ENCODE results near the gene OVAAL.

GRCh38 chr1:180565121-180565871 is 6.5 kb downstream of the OVAAL start:
- TF ChIP-seq CTCF (conservative IDR thresholded peaks at IDR 0.05; ENCODE audit: low read depth, low read length) (no peak), MAFK (IDR thresholded peaks at IDR 0.05; ENCODE audit: low read depth, low read length) (no peak), SMC3 (IDR thresholded peaks at IDR 0.05; ENCODE audit: low read depth, low read length) (no peak), POLR2A (IDR thresholded peaks at IDR 0.05; ENCODE audit: low read depth, low read length) (no peak), BHLHE40 (IDR thresholded peaks at IDR 0.05; ENCODE audit: low read depth, low read length) (no peak), RFX5 (IDR thresholded peaks at IDR 0.05; ENCODE audit: low read depth, low read length) (no peak), RAD21 (IDR thresholded peaks at IDR 0.05; ENCODE audit: low read length) (no peak), RCOR1 (IDR thresholded peaks at IDR 0.05; ENCODE audit: insufficient replicate concordance, low read length) (no peak), MXI1 (IDR thresholded peaks at IDR 0.05; ENCODE audit: borderline replicate concordance, low read depth, low read length) (no peak), NFE2L2 (IDR thresholded peaks at IDR 0.05; ENCODE audit: low read depth, low read length) (no peak), FOS (IDR thresholded peaks at IDR 0.05; ENCODE audit: low read depth, low read length) (no peak), CHD1 (IDR thresholded peaks at IDR 0.05; ENCODE audit: low read depth, low read length) (no peak)
- TF ChIP-seq, protein P1, sequence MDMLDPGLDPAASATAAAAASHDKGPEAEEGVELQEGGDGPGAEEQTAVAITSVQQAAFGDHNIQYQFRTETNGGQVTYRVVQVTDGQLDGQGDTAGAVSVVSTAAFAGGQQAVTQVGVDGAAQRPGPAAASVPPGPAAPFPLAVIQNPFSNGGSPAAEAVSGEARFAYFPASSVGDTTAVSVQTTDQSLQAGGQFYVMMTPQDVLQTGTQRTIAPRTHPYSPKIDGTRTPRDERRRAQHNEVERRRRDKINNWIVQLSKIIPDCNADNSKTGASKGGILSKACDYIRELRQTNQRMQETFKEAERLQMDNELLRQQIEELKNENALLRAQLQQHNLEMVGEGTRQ (IDR thresholded peaks at IDR 0.05; ENCODE audit: low read depth, low read length) = no peak
- TF ChIP-seq, protein P2, sequence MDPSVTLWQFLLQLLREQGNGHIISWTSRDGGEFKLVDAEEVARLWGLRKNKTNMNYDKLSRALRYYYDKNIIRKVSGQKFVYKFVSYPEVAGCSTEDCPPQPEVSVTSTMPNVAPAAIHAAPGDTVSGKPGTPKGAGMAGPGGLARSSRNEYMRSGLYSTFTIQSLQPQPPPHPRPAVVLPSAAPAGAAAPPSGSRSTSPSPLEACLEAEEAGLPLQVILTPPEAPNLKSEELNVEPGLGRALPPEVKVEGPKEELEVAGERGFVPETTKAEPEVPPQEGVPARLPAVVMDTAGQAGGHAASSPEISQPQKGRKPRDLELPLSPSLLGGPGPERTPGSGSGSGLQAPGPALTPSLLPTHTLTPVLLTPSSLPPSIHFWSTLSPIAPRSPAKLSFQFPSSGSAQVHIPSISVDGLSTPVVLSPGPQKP (IDR thresholded peaks at IDR 0.05; ENCODE audit: borderline replicate concordance, low read depth, low read length) = no peak

Data from IMR-90 (cell line).